Cardiac fibroblast (primary cell): ENCODE measurements around the gene ADARB2.

ENCODE experiments used
- DNase-seq, 2 donors: peaks; one replicate each; pipeline versions ENCODE4 v3.0.0 to v3.0.0-alpha.2; 2010; ENCODE audit warnings: low read depth in 2 of 2
- H3K4me3 ChIP-seq, 2 donors: replicated peaks in 1 of 2; 1 replicate in 1 of 2; 2 replicates in 1 of 2; pipeline ENCODE4 v1.5.1; 2011; ENCODE audit warnings: low read depth in 2 of 2, low read length in 2 of 2, mild to moderate bottlenecking in 2 of 2, moderate library complexity in 1 of 2
- CTCF ChIP-seq: IDR thresholded peaks from one replicate; pipeline ENCODE4 v1.5.1; 2011; ENCODE audit warnings: low read depth, mild to moderate bottlenecking, low read length, inconsistent platforms

The ADARB2 gene

DNA sequence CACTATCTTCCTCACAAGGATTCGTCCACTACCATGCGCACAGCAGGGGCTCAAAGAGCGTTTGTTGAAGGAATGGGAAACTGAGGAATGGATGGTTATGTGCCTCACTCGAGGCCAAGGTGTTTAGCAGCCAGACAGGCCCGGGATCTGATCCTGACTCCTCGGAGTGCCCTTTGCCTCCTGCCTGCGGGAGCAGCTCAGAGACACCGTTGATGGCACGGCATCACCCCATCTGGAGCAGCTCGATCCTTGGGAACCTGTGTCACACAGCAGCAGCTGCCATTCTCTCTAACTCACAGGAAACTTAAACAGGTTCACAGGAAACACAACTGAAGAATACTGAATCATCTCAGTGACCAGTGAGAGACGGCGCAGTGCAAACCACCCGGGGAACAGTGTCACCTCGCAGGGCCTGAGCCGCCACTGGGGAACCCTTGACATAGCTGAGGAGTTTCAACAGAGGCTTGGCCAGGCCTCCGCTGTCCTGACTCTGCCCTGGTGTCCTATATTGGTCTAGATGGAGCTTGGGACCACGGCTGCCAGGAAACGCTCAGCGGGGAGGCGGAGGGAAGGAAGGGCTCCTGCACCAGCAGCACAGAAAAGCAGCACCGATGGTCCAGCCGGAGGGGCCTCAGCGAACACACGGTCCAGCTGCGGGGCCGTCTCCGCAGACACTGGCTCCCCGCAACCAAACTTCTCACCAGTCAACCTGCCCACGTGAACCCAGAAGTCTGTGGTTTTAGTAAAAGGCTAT lies 169.4 kb downstream of the ADARB2 start:
- H3K4me3 ChIP-seq: no peak overlapping the region
- no peak for TF ChIP-seq CTCF
- DNase-seq: no peak

GRCh38 chr10:1567152-1567551 lies 170.2 kb downstream of the ADARB2 start:
- no peak for DNase-seq
- no peak overlapping the region for H3K4me3 ChIP-seq
- no peak for TF ChIP-seq CTCF

GRCh38 chr10:1564791-1565190 lies 172.5 kb downstream of the ADARB2 start:
- no peak for TF ChIP-seq CTCF
- DNase-seq: no peak
- no peak overlapping the region for H3K4me3 ChIP-seq

GRCh38 chr10:1563028-1563427 lies 174.3 kb downstream of the ADARB2 start:
- no peak for DNase-seq
- no peak for TF ChIP-seq CTCF
- no peak overlapping the region for H3K4me3 ChIP-seq

GRCh38 chr10:1561731-1562337 lies 175.5 kb downstream of the ADARB2 start:
- H3K4me3 ChIP-seq: no peak overlapping the region
- no peak for TF ChIP-seq CTCF
- DNase-seq: no peak

DNA sequence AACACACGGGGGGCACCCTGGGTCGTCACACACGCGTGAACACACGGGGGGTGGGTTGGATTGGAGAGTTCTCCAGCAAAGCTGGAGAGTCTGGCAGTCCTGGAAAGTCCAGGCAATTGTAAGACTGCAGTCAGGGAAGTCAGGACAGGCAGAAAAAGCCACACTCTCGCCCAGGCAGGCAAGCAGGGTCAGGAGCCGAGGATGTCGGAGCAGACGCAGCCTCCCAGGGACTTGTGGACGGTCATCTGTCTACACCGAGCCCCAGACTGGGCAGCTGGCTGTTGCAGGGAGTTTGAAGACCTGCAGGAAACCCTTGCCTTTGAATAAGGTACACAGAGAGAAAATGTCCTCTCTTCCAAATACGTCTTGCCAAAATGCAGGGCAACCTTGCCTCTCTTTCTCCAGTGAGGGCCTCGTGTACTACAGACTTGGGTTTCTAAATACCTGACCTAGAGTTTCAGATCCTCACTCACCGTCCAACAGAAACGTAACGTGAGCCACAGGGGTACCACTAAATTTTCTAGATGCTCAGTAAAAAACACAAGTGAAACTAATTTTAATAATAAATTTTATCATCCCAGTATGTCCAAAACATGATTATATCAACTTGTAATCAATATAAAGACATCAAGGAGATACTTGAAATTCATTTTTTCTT lies 176.7 kb downstream of the ADARB2 start:
- H3K4me3 ChIP-seq: no peak overlapping the region
- no peak for DNase-seq
- no peak for TF ChIP-seq CTCF
